Endodermal cell (in vitro differentiated cells): Measurements from ENCODE around the gene TMEM130. TPM values are rescaled to one million over a fixed set of nuclear protein-coding genes. Genes with fewer than 3 reads are reported as not detected.

Source experiments
- DNase-seq: peaks from one replicate; pipeline ENCODE4 v3.0.0-alpha.2; 2017
- H3K27ac ChIP-seq: 2 replicates; pipeline ENCODE4 v1.5.1; 2013; ENCODE audit warnings: mild to moderate bottlenecking, low read depth, low read length, moderate library complexity
- H3K27me3 ChIP-seq: 2 replicates; pipeline ENCODE4 v1.6.1; 2013; ENCODE audit warnings: mild to moderate bottlenecking, low read length, moderate library complexity; ENCODE audit not compliant: insufficient read depth, control insufficient read depth, poor library complexity, severe bottlenecking
- H3K36me3 ChIP-seq: 2 replicates; pipeline ENCODE4 v1.7.0; 2013; ENCODE audit warnings: mild to moderate bottlenecking, low read length, moderate library complexity; ENCODE audit not compliant: control insufficient read depth, insufficient read depth
- H3K4me1 ChIP-seq: one replicate; pipeline ENCODE4 v1.7.0; 2013; ENCODE audit warnings: low read length; ENCODE audit not compliant: control insufficient read depth, insufficient read depth
- H3K4me3 ChIP-seq: 2 replicates; pipeline ENCODE4 v1.5.1; 2013; ENCODE audit warnings: mild to moderate bottlenecking, low read length, moderate library complexity
- H3K9ac ChIP-seq: 2 replicates; pipeline ENCODE4 v1.6.1; 2013; ENCODE audit warnings: mild to moderate bottlenecking, low read length, moderate library complexity; ENCODE audit not compliant: poor library complexity, severe bottlenecking; ENCODE audit errors: extremely low read depth
- H3K9me3 ChIP-seq: 2 replicates; pipeline ENCODE4 v1.6.1; 2013; ENCODE audit warnings: mild to moderate bottlenecking, low read length, moderate library complexity; ENCODE audit not compliant: control insufficient read depth
- H3K27ac Mint-ChIP-seq: 2 replicates; pipeline ENCODE4 v1.8.0; 2020; ENCODE audit warnings: mixed read lengths
- H3K27me3 Mint-ChIP-seq: 2 replicates; pipeline ENCODE4 v1.8.0; 2021; ENCODE audit warnings: mild to moderate bottlenecking, mixed read lengths; ENCODE audit not compliant: insufficient read depth
- H3K36me3 Mint-ChIP-seq: 2 replicates; pipeline ENCODE4 v1.8.0; 2020; ENCODE audit warnings: low read depth, mixed read lengths
- H3K4me1 Mint-ChIP-seq: 2 replicates; pipeline ENCODE4 v1.8.0; 2020; ENCODE audit warnings: mixed read lengths
- H3K4me3 Mint-ChIP-seq: 2 replicates; pipeline ENCODE4 v1.8.0; 2020; ENCODE audit warnings: mild to moderate bottlenecking, moderate library complexity, mixed read lengths
- H3K9me3 Mint-ChIP-seq: 2 replicates; pipeline ENCODE4 v1.8.0; 2020; ENCODE audit warnings: mild to moderate bottlenecking, mixed read lengths
- WGBS, 2 experiments: methylation state at CpG; one replicate each; pipeline versions ENCODE4 v1.1.5 to v1.1.7; 2013; ENCODE audit warnings: missing lambda C conversion rate in 2 of 2, mixed read lengths in 1 of 2; ENCODE audit not compliant: insufficient coverage in 1 of 2, insufficient read length in 1 of 2; 5-methylcytosine and 5-hydroxymethylcytosine counted together
- total RNA-seq, 2 donors: library from RNA; stranded (reverse); fragmentation: NEBNext Ultra II Directional in 1 of 2; extraction: Animal tissue kit (Norgen Biotek cat#: 25700) in 1 of 2; gene quantifications; 2 replicates in 1 of 2; 3 replicates in 1 of 2; pipeline ENCODE4 v1.2.1, GENCODE V29; 2021
- TF ChIP-seq, protein P1 (sequence below): fragments of 200-600 bp; sonication (generic); conservative IDR thresholded peaks from 2 replicates; pipeline ENCODE4 v1.5.0; 2021; ENCODE audit warnings: antibody characterized with exemption, mild to moderate bottlenecking

TMEM130 gene
- total RNA-seq, 2 donors from 2014 or later: 0.15 TPM; not detected in 1

- Histone ChIP-seq H3K27ac (no peak overlapping the region), H3K9me3 (no peaks in the 10 kb centered on the region), H3K36me3 (peaks cover 44% of the 10 kb centered on the region), H3K9ac (no peak overlapping the region), H3K4me1 (no peaks in the 10 kb centered on the region), H3K4me3 (peak overlapping the region; percentile 98), H3K27me3 (no peaks in the 10 kb centered on the region)
- no peaks in the 10 kb centered on the region for H3K9me3 Mint-ChIP-seq
- no peak overlapping the region for H3K27ac Mint-ChIP-seq
- no peaks in the 10 kb centered on the region for H3K27me3 Mint-ChIP-seq
- DNase-seq: no peak
- H3K4me3 Mint-ChIP-seq: peak overlapping the region; percentile 79
- WGBS, 2 experiments: 56 to 83% methylated on average over 1 to 9 of the region's 9 CpGs
- peaks cover 6% of the 10 kb centered on the region for H3K4me1 Mint-ChIP-seq
- peaks cover 38% of the 10 kb centered on the region for H3K36me3 Mint-ChIP-seq
- TF ChIP-seq, protein P1, sequence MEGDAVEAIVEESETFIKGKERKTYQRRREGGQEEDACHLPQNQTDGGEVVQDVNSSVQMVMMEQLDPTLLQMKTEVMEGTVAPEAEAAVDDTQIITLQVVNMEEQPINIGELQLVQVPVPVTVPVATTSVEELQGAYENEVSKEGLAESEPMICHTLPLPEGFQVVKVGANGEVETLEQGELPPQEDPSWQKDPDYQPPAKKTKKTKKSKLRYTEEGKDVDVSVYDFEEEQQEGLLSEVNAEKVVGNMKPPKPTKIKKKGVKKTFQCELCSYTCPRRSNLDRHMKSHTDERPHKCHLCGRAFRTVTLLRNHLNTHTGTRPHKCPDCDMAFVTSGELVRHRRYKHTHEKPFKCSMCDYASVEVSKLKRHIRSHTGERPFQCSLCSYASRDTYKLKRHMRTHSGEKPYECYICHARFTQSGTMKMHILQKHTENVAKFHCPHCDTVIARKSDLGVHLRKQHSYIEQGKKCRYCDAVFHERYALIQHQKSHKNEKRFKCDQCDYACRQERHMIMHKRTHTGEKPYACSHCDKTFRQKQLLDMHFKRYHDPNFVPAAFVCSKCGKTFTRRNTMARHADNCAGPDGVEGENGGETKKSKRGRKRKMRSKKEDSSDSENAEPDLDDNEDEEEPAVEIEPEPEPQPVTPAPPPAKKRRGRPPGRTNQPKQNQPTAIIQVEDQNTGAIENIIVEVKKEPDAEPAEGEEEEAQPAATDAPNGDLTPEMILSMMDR: no peak
Measured at GRCh38 chr7:98879979-98880315, 10.1 kb upstream of the TMEM130 start.

GRCh38 chr7:98879198-98879978, 9.6 kb upstream of the TMEM130 start:
- TF ChIP-seq, protein P1: peak; percentile 11
- Histone ChIP-seq H3K9ac (peak overlapping the region; percentile 90), H3K9me3 (no peaks in the 10 kb centered on the region), H3K4me1 (no peaks in the 10 kb centered on the region), H3K36me3 (peaks cover 38% of the 10 kb centered on the region), H3K27ac (no peak overlapping the region), H3K27me3 (no peaks in the 10 kb centered on the region), H3K4me3 (peak overlapping the region; percentile 98)
- no peaks in the 10 kb centered on the region for H3K27me3 Mint-ChIP-seq
- no peaks in the 10 kb centered on the region for H3K9me3 Mint-ChIP-seq
- peaks cover 6% of the 10 kb centered on the region for H3K4me1 Mint-ChIP-seq
- H3K36me3 Mint-ChIP-seq: peaks cover 33% of the 10 kb centered on the region
- H3K4me3 Mint-ChIP-seq: peak overlapping the region; percentile 79
- DNase-seq: peak; percentile 75
- WGBS, 2 experiments: 7 to 10% methylated on average over 19 to 29 of the region's 29 CpGs
- peak overlapping the region; percentile 78 for H3K27ac Mint-ChIP-seq

DNA sequence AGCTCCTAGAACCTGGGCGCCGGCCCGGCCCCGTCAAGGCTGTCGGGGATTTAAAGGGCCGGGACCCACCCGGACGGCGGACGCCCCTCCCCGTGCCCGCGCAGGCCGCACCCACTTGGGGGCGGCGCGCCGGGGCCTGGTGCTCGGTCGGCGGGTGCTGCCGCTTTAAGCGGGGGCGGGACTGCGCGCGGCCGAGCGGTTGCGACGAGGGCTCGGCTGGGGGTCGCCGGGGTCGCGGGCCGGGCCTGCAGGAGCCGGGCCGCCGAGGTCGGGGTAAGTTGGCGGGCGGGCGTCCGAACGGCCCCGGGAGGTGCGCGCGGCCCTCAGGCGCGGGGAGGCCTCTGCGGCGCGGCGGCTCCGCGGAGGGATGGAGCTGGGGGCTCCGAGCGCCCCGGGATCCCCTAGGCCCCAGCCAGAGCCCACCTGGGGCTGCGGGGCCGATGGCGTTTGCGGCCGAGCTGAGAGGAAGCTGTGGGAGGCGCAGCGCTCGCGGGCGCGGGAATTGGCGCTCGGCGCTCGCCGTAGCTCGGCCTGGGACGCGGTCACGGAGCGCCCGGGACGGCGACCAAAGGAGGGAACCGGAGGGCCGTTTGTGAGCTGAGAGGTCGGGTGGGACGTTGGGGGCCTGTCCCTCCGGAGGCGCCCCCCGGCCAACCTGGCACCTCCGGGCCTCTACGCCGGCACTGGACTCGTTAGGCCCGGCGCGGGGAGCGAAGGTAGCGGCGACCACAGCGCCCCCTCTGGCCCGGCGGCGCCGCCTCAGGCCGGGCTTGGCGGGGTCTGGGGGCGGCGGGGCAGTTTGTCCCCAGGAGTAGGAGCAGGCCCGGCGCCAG, 8.8 kb upstream of the TMEM130 start, which contains the start of gene TRRAP:
TSS of gene TRRAP (plus strand) at position 168 of the 833 bp plus-strand sequence. CDS start 2,619 bp downstream, outside the sequence.
- H3K36me3 ChIP-seq: peaks cover 30% of the 10 kb centered on the region
- peaks cover 6% of the 10 kb centered on the region for H3K4me1 Mint-ChIP-seq
- peak within 1 kb of the TSS; percentile 90 for H3K9ac ChIP-seq
- H3K4me3 Mint-ChIP-seq: peak within 1 kb of the TSS; percentile 79
- peak within 1 kb of the TSS; percentile 78 for H3K27ac Mint-ChIP-seq
- 0 to 1% methylated on average over 44 to 113 of the region's 113 CpGs for WGBS, 2 experiments
- peak; percentile 91 for DNase-seq
- no peaks in the 10 kb centered on the region for H3K9me3 ChIP-seq
- H3K27me3 Mint-ChIP-seq: no peaks in the 10 kb centered on the region
- peaks cover 25% of the 10 kb centered on the region for H3K36me3 Mint-ChIP-seq
- H3K4me1 ChIP-seq: no peaks in the 10 kb centered on the region
- TF ChIP-seq, protein P1: peak; percentile 99
- peak within 1 kb of the TSS; percentile 63 for H3K27ac ChIP-seq
- no peaks in the 10 kb centered on the region for H3K9me3 Mint-ChIP-seq
- peak within 1 kb of the TSS; percentile 98 for H3K4me3 ChIP-seq
- no peaks in the 10 kb centered on the region for H3K27me3 ChIP-seq
